Loucy (cell line): ENCODE results near the gene CREBL2.
"Not testable (repeated sequence)": the region's sequence is repeated elsewhere in the genome, so short reads cannot be mapped to it uniquely, and the experiment has no call there.

Source experiments
- EZH2phosphoT487 ChIP-seq: fragments of 200-600 bp; IDR thresholded peaks from 2 replicates; pipeline ENCODE4 v1.6.1; 2018; ENCODE audit warnings: antibody characterized with exemption, mild to moderate bottlenecking, moderate library complexity, borderline replicate concordance
- TF ChIP-seq, protein P1 (sequence below): fragments of 200-600 bp; sonication (generic); conservative IDR thresholded peaks from 2 replicates; pipeline ENCODE4 v1.5.1; 2014; ENCODE audit warnings: mild to moderate bottlenecking, antibody characterized with exemption, low read length

DNA sequence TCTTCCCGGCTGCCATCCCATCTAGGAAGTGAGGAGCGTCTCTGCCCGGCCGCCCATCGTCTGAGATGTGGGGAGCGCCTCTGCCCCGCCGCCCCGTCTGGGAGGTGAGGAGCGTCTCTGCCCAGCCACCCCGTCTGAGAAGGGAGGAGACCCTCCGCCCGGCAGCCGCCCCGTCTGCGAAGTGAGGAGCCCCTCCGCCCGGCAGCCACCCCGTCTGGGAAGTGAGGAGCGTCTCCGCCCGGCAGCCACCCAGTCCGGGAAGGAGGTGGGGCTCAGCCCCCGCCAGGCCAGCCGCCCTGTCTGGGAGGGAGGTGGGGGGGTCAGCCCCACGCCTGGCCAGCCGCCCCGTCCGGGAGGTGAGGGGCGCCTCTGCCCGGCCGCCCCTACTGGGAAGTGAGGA is 45.7 kb upstream of the CREBL2 start:
- TF ChIP-seq, protein P1, sequence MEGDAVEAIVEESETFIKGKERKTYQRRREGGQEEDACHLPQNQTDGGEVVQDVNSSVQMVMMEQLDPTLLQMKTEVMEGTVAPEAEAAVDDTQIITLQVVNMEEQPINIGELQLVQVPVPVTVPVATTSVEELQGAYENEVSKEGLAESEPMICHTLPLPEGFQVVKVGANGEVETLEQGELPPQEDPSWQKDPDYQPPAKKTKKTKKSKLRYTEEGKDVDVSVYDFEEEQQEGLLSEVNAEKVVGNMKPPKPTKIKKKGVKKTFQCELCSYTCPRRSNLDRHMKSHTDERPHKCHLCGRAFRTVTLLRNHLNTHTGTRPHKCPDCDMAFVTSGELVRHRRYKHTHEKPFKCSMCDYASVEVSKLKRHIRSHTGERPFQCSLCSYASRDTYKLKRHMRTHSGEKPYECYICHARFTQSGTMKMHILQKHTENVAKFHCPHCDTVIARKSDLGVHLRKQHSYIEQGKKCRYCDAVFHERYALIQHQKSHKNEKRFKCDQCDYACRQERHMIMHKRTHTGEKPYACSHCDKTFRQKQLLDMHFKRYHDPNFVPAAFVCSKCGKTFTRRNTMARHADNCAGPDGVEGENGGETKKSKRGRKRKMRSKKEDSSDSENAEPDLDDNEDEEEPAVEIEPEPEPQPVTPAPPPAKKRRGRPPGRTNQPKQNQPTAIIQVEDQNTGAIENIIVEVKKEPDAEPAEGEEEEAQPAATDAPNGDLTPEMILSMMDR, result not testable (repeated sequence)
- TF ChIP-seq EZH2phosphoT487, result not testable (repeated sequence)
